GM23248 (cell line): ENCODE data around the gene AKT1S1. TPM values are rescaled to one million over a fixed set of nuclear protein-coding genes. Genes with fewer than 3 reads are reported as not detected.

Experiments used
- DNase-seq: peaks from one replicate; pipeline ENCODE4 v3.0.0-alpha.2; 2015
- H2AFZ ChIP-seq: fragments of 200-600 bp; sonication (generic); 2 replicates; pipeline ENCODE4 v1.6.1; 2016; ENCODE audit warnings: antibody characterized with exemption
- H3F3A ChIP-seq: fragments of 200-600 bp; sonication (generic); 2 replicates; pipeline ENCODE4 v1.6.1; 2016; ENCODE audit warnings: mild to moderate bottlenecking, antibody characterized with exemption, mixed run types; ENCODE audit not compliant: insufficient read depth
- H3K27ac ChIP-seq: fragments of 200-600 bp; sonication (generic); 2 replicates; pipeline ENCODE4 v1.5.1; 2016; ENCODE audit warnings: mild to moderate bottlenecking
- H3K27me3 ChIP-seq: fragments of 200-600 bp; sonication (generic); replicated peaks from 2 replicates; pipeline ENCODE4 v1.6.1; 2016; ENCODE audit warnings: mild to moderate bottlenecking; ENCODE audit not compliant: insufficient read depth
- H3K36me3 ChIP-seq: fragments of 200-600 bp; sonication (generic); 2 replicates; pipeline ENCODE4 v1.6.1; 2016; ENCODE audit warnings: low read depth, mild to moderate bottlenecking
- H3K4me1 ChIP-seq: fragments of 200-600 bp; sonication (generic); 2 replicates; pipeline ENCODE4 v1.6.1; 2016; ENCODE audit warnings: mild to moderate bottlenecking; ENCODE audit not compliant: insufficient read depth
- H3K4me2 ChIP-seq: fragments of 200-600 bp; sonication (generic); one replicate; pipeline ENCODE4 v1.6.1; 2016; ENCODE audit warnings: mild to moderate bottlenecking; ENCODE audit not compliant: unreplicated experiment
- H3K4me3 ChIP-seq: fragments of 200-600 bp; sonication (generic); 2 replicates; pipeline ENCODE4 v1.5.1; 2016; ENCODE audit warnings: mild to moderate bottlenecking
- H3K79me2 ChIP-seq: fragments of 200-600 bp; sonication (generic); 2 replicates; pipeline ENCODE4 v1.6.1; 2016; ENCODE audit warnings: mild to moderate bottlenecking; ENCODE audit not compliant: insufficient read depth
- H3K9ac ChIP-seq: fragments of 200-600 bp; sonication (generic); 2 replicates; pipeline ENCODE4 v1.6.1; 2016; ENCODE audit warnings: mild to moderate bottlenecking
- H3K9me2 ChIP-seq: fragments of 200-600 bp; sonication (generic); 2 replicates; pipeline ENCODE4 v1.6.1; 2016; ENCODE audit warnings: mixed run types, mild to moderate bottlenecking, moderate library complexity; ENCODE audit not compliant: insufficient read depth
- H3K9me3 ChIP-seq: fragments of 200-600 bp; sonication (generic); one replicate; pipeline ENCODE4 v1.6.1; 2017; ENCODE audit warnings: low read depth
- H4K20me1 ChIP-seq: fragments of 200-600 bp; sonication (generic); 2 replicates; pipeline ENCODE4 v1.6.0; 2016; ENCODE audit not compliant: insufficient read depth
- EZH2 ChIP-seq: fragments of 200-600 bp; sonication (generic); IDR thresholded peaks from 2 replicates; pipeline ENCODE4 v1.6.1; 2018; ENCODE audit warnings: antibody characterized with exemption, mild to moderate bottlenecking; ENCODE audit not compliant: insufficient read depth, poor library complexity, severe bottlenecking
- EZH2phosphoT487 ChIP-seq: fragments of 200-600 bp; sonication (generic); IDR thresholded peaks from 2 replicates; pipeline ENCODE4 v1.6.1; 2018; ENCODE audit warnings: antibody characterized with exemption, moderate library complexity, mild to moderate bottlenecking, low read depth; ENCODE audit not compliant: insufficient read depth
- WGBS, 2 experiments: methylation state at CpG; one replicate each; pipeline ENCODE4 v1.1.6; 2015 to 2017; ENCODE audit warnings: low lambda C conversion rate in 2 of 2, low coverage in 1 of 2; ENCODE audit errors: missing lambda C conversion rate in 2 of 2; 5-methylcytosine and 5-hydroxymethylcytosine counted together
- in situ Hi-C: fragments of 300-500 bp; cut with MboI; formaldehyde crosslinking; loops from 2 replicates; pipeline ENCODE4 v1.15.0; 2020
- polyA plus RNA-seq: library from polyadenylated mRNA; unstranded; fragments of >200 nt; fragmentation: Nextera tagmentation; extraction: Ambion mirVana; gene quantifications from 2 replicates; pipeline ENCODE4 v1.2.1, GENCODE V29; 2016
- total RNA-seq: library from RNA; depleted of rRNA; stranded (reverse); fragments of >200 nt; shearing (Covaris generic); gene quantifications from 2 replicates; pipeline ENCODE4 v1.2.3, GENCODE V29; 2014

AKT1S1 gene
- total and polyA plus RNA-seq, 2 experiments from 2014 or later: 17.3 to 60.4 TPM

GRCh38 chr19:49837009-49837310 is 40.2 kb downstream of the AKT1S1 start:
- in situ Hi-C loops: no loop called here
- WGBS, 2 experiments: 88 to 90% methylated on average over 5 of the region's 5 CpGs

GRCh38 chr19:49836176-49837008 is 40.8 kb downstream of the AKT1S1 start:
- H3K79me2 ChIP-seq: no peaks in the 10 kb centered on the region
- H3K4me2 ChIP-seq: no peak overlapping the region
- 93 to 96% methylated on average over 15 to 20 of the region's 20 CpGs for WGBS, 2 experiments
- no peak overlapping the region for H3K9ac ChIP-seq
- H3K4me1 ChIP-seq: no peaks in the 10 kb centered on the region
- H3K27ac ChIP-seq: no peak overlapping the region
- H2AFZ ChIP-seq: no peak overlapping the region
- no peaks in the 10 kb centered on the region for H3K27me3 ChIP-seq
- H3K4me3 ChIP-seq: no peak overlapping the region
- in situ Hi-C loops: no loop called here
- no peak for DNase-seq
- H3K9me2 ChIP-seq: no peaks in the 10 kb centered on the region
- peaks cover 11% of the 10 kb centered on the region; the same call in 1 of the 2 replicates for H3K36me3 ChIP-seq
- H3K9me3 ChIP-seq: no peaks in the 10 kb centered on the region
- TF ChIP-seq EZH2: no peak
- no peak for TF ChIP-seq EZH2phosphoT487
- H4K20me1 ChIP-seq: no peaks in the 10 kb centered on the region
- 0 out of 2 replicates have a peak, but pooled peaks cover 6% of the 10 kb centered on the region for H3F3A ChIP-seq

More at GRCh38 chr19:49837009-49837310, 40.2 kb downstream of the AKT1S1 start:
- TF ChIP-seq EZH2phosphoT487 (no peak), EZH2 (no peak)
- H3K9ac ChIP-seq: no peak overlapping the region
- no peak overlapping the region for H2AFZ ChIP-seq
- no peak overlapping the region for H3K27ac ChIP-seq
- H3K4me1 ChIP-seq: no peaks in the 10 kb centered on the region
- no peaks in the 10 kb centered on the region for H4K20me1 ChIP-seq
- no peaks in the 10 kb centered on the region for H3K79me2 ChIP-seq
- no peak for DNase-seq
- no peaks in the 10 kb centered on the region for H3K9me2 ChIP-seq
- H3K27me3 ChIP-seq: no peaks in the 10 kb centered on the region
- no peak overlapping the region for H3K4me3 ChIP-seq
- H3K4me2 ChIP-seq: no peak overlapping the region
- H3K9me3 ChIP-seq: no peaks in the 10 kb centered on the region
- peaks cover 11% of the 10 kb centered on the region; the same call in 1 of the 2 replicates for H3K36me3 ChIP-seq
- H3F3A ChIP-seq: 0 out of 2 replicates have a peak, but pooled peaks cover 6% of the 10 kb centered on the region

GRCh38 chr19:49835562-49835961 is 41.6 kb downstream of the AKT1S1 start:
- H3K9me3 ChIP-seq: no peaks in the 10 kb centered on the region

GRCh38 chr19:49833599-49833998 is 43.6 kb downstream of the AKT1S1 start:
- TF ChIP-seq EZH2phosphoT487 (no peak), EZH2 (no peak)
- H4K20me1 ChIP-seq: no peaks in the 10 kb centered on the region
- H3K4me1 ChIP-seq: no peaks in the 10 kb centered on the region
- no peak overlapping the region for H3K4me2 ChIP-seq
- peaks cover 4% of the 10 kb centered on the region; the same call in 1 of the 2 replicates for H3K36me3 ChIP-seq
- H3K9me3 ChIP-seq: no peaks in the 10 kb centered on the region
- no peaks in the 10 kb centered on the region for H3F3A ChIP-seq
- H3K79me2 ChIP-seq: no peaks in the 10 kb centered on the region
- H3K9ac ChIP-seq: no peak overlapping the region
- no peak for DNase-seq
- 90 to 93% methylated on average over 7 of the region's 7 CpGs for WGBS, 2 experiments
- H3K9me2 ChIP-seq: no peaks in the 10 kb centered on the region
- H2AFZ ChIP-seq: no peak overlapping the region
- H3K27ac ChIP-seq: no peak overlapping the region
- in situ Hi-C loops: no loop called here
- H3K4me3 ChIP-seq: no peak overlapping the region
- no peaks in the 10 kb centered on the region for H3K27me3 ChIP-seq

More at GRCh38 chr19:49835562-49835961, 41.6 kb downstream of the AKT1S1 start:
- DNase-seq: no peak
- Histone ChIP-seq H4K20me1 (no peaks in the 10 kb centered on the region), H3K79me2 (no peaks in the 10 kb centered on the region), H3K9ac (no peak overlapping the region), H3K27ac (no peak overlapping the region), H3K4me2 (no peak overlapping the region), H3K4me3 (no peak overlapping the region), H2AFZ (no peak overlapping the region), H3F3A (no peaks in the 10 kb centered on the region), H3K4me1 (no peaks in the 10 kb centered on the region), H3K36me3 (peaks cover 11% of the 10 kb centered on the region; the same call in 1 of the 2 replicates), H3K9me2 (no peaks in the 10 kb centered on the region), H3K27me3 (no peaks in the 10 kb centered on the region)
- in situ Hi-C loops: no loop called here
- no peak for TF ChIP-seq EZH2
- TF ChIP-seq EZH2phosphoT487: no peak
- WGBS, 2 experiments: 97 to 100% methylated on average over 4 to 12 of the region's 12 CpGs

GRCh38 chr19:49832556-49832955 is 44.6 kb downstream of the AKT1S1 start:
- H3K4me2 ChIP-seq: no peak overlapping the region
- in situ Hi-C loops: no loop called here
- 68 to 71% methylated on average over 9 of the region's 9 CpGs for WGBS, 2 experiments

More at GRCh38 chr19:49832556-49832955, 44.6 kb downstream of the AKT1S1 start:
- Histone ChIP-seq H3K36me3 (no peaks in the 10 kb centered on the region; the same call in 1 of the 2 replicates), H3K9ac (no peak overlapping the region), H3K9me2 (no peaks in the 10 kb centered on the region), H3K4me3 (no peak overlapping the region), H3K9me3 (no peaks in the 10 kb centered on the region), H3K79me2 (no peaks in the 10 kb centered on the region), H3K27me3 (no peaks in the 10 kb centered on the region), H3K27ac (no peak overlapping the region), H3F3A (no peaks in the 10 kb centered on the region), H4K20me1 (no peaks in the 10 kb centered on the region), H2AFZ (no peak overlapping the region), H3K4me1 (no peaks in the 10 kb centered on the region)
- DNase-seq: no peak
- TF ChIP-seq EZH2 (no peak), EZH2phosphoT487 (no peak)
